ENCODE data around the gene GABARAP. TPM values are rescaled to one million over a fixed set of nuclear protein-coding genes. Genes with fewer than 3 reads are reported as not detected.

The GABARAP gene
- total and polyA plus RNA-seq, 2 of the 13 experiments (the other 11 are each of a cell fraction or from before 2014, with no cell fraction given) = 161 to 310 TPM

GRCh38 chr17:7256766-7257456, 14.7 kb upstream of the GABARAP start:
- no peak for DNase-seq (ENCODE audit: low spot score)
- FAIRE-seq = no peak

GRCh38 chr17:7254511-7254910, 12.3 kb upstream of the GABARAP start:
- Histone ChIP-seq H3K27me3 (ENCODE audit: control insufficient read depth in 1 of 2, insufficient read depth in 2 of 2, low read length in 2 of 2) (peaks cover 0 to 2% of the 10 kb centered on the region in 2 experiments; a peak in 1 of 5 replicates), H3K4me3 (replicated peaks in 1 of 3; ENCODE audit: insufficient read depth in 1 of 3, low read depth in 2 of 3, low read length in 3 of 3) (no peak overlapping the region), H2AFZ (ENCODE audit: low read length) (no peak overlapping the region), H3K79me2 (ENCODE audit: insufficient read depth, low read length) (peaks cover 33% of the 10 kb centered on the region), H3K27ac (ENCODE audit: extremely low read length, insufficient read depth, low read length) (no peak overlapping the region), H3K9me3 (ENCODE audit: low read length) (no peaks in the 10 kb centered on the region), H3K36me3 (replicated peaks in 1 of 2; ENCODE audit: control insufficient read depth in 1 of 2, insufficient read depth in 2 of 2, low read length in 2 of 2) (peaks cover 8 to 13% of the 10 kb centered on the region in 2 experiments; a peak in 4 of 5 replicates), H3K4me1 (ENCODE audit: insufficient read depth, low read length) (peaks cover 51% of the 10 kb centered on the region), H4K20me1 (ENCODE audit: insufficient read depth, low read length) (no peaks in the 10 kb centered on the region), H3K4me2 (ENCODE audit: low read depth, low read length) (no peak overlapping the region), H3K9ac (ENCODE audit: insufficient read depth, low read depth, low read length) (no peak overlapping the region)
- no TSS peak for BruUV-seq (replicated peaks)
- CTCF ChIA-PET (ENCODE audit: low intra/inter-chr PET ratio, low total read pairs) = no interaction called here
- in situ Hi-C loops (cut with HindIII; ENCODE audit: extremely low pct_ligation_motif_present, low pct_unique_long_range_greater_than_20kb) (no loop called here), intact Hi-C loops (cut with micrococcal nuclease; ENCODE audit: unreplicated experiment) (no loop called here)
- DNase-seq (ENCODE audit: low spot score) = no peak
- POLR2A ChIA-PET = interaction anchor here (0.7 kb wide), 2 partner anchors 9 to 27 kb away, joined by 3 read pairs; partner anchors contain the start of gene SLC2A4
- no peak for FAIRE-seq
- WGBS (ENCODE audit: low lambda C conversion rate) = 97% methylated on average over 4 of the region's 4 CpGs
- ATAC-seq = no peak
- TF ChIP-seq, protein P1, sequence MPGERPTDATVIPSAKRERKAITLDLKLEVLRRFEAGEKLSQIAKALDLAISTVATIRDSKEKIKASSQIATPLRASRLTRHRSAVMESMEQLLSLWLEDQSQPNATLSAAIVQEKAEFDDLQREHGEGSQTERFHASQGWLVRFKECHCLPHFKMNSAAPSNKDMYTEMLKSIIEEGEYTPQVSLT (CRISPR knock-in tag; IDR thresholded peaks at IDR 0.05; ENCODE audit: borderline replicate concordance, low read depth) = no peak
- TF ChIP-seq CREM (IDR thresholded peaks at IDR 0.05) (no peak), CREM (CRISPR knock-in tag; IDR thresholded peaks at IDR 0.05) (no peak), KMT2B (CRISPR knock-in tag; IDR thresholded peaks at IDR 0.05) (no peak), PRPF4 (IDR thresholded peaks at IDR 0.05; ENCODE audit: low read depth, low read length, poor library complexity, severe bottlenecking) (no peak), NONO (IDR thresholded peaks at IDR 0.05) (no peak), NONO (CRISPR knock-in tag; conservative IDR thresholded peaks at IDR 0.05) (no peak), SIX1 (CRISPR knock-in tag; IDR thresholded peaks at IDR 0.05; ENCODE audit: borderline replicate concordance) (no peak), SPEN (CRISPR knock-in tag; IDR thresholded peaks at IDR 0.05; ENCODE audit: low read depth) (no peak), SNAPC2 (CRISPR knock-in tag; IDR thresholded peaks at IDR 0.05) (no peak), ZNF251 (CRISPR knock-in tag; IDR thresholded peaks at IDR 0.05) (no peak), ZNF607 (CRISPR knock-in tag; IDR thresholded peaks at IDR 0.05; ENCODE audit: borderline replicate concordance) (no peak), EED (CRISPR knock-in tag; IDR thresholded peaks at IDR 0.05) (no peak), ZFP36L1 (CRISPR knock-in tag; IDR thresholded peaks at IDR 0.05) (no peak)

More at GRCh38 chr17:7256766-7257456, 14.7 kb upstream of the GABARAP start:
- ChIA-PET CTCF (ENCODE audit: low intra/inter-chr PET ratio, low total read pairs) (no interaction called here), POLR2A (interaction anchor here (1.1 to 3.5 kb wide), 5 partner anchors 16 to 57 kb away, joined by 3 to 35 read pairs (median 3); partner anchors contain the start of genes DVL2, GABARAP, PHF23 and SLC2A4)
- no peaks in the 10 kb centered on the region for H3K9me3 ChIP-seq (ENCODE audit: low read length)
- no peak overlapping the region for H2AFZ ChIP-seq (ENCODE audit: low read length)
- in situ Hi-C loops (cut with HindIII; ENCODE audit: extremely low pct_ligation_motif_present, low pct_unique_long_range_greater_than_20kb) (no loop called here), intact Hi-C loops (cut with micrococcal nuclease; ENCODE audit: unreplicated experiment) (no loop called here)
- peaks cover 52% of the 10 kb centered on the region for H3K4me1 ChIP-seq (ENCODE audit: insufficient read depth, low read length)
- peaks cover 14% of the 10 kb centered on the region for H3K79me2 ChIP-seq (ENCODE audit: insufficient read depth, low read length)
- no peak for ATAC-seq
- H3K36me3 ChIP-seq (replicated peaks in 1 of 2; ENCODE audit: control insufficient read depth in 1 of 2, insufficient read depth in 2 of 2, low read length in 2 of 2) = peaks cover 8 to 13% of the 10 kb centered on the region in 2 experiments; a peak in 4 of 5 replicates
- H3K4me3 ChIP-seq (replicated peaks in 1 of 3; ENCODE audit: insufficient read depth in 1 of 3, low read depth in 2 of 3, low read length in 3 of 3) = no peak overlapping the region
- H3K27me3 ChIP-seq (ENCODE audit: control insufficient read depth in 1 of 2, insufficient read depth in 2 of 2, low read length in 2 of 2) = peaks cover 0 to 2% of the 10 kb centered on the region in 2 experiments; a peak in 1 of 5 replicates
- WGBS (ENCODE audit: low lambda C conversion rate) = 96% methylated on average over 8 of the region's 8 CpGs
- H3K27ac ChIP-seq (ENCODE audit: extremely low read length, insufficient read depth, low read length) = peak overlapping the region; percentile 3
- TF ChIP-seq ZBTB8A (CRISPR knock-in tag; IDR thresholded peaks at IDR 0.05; ENCODE audit: borderline replicate concordance, low read depth) = no peak
- TF ChIP-seq CCDC6 (CRISPR knock-in tag; IDR thresholded peaks at IDR 0.05) = no peak
- TF ChIP-seq, protein P2, sequence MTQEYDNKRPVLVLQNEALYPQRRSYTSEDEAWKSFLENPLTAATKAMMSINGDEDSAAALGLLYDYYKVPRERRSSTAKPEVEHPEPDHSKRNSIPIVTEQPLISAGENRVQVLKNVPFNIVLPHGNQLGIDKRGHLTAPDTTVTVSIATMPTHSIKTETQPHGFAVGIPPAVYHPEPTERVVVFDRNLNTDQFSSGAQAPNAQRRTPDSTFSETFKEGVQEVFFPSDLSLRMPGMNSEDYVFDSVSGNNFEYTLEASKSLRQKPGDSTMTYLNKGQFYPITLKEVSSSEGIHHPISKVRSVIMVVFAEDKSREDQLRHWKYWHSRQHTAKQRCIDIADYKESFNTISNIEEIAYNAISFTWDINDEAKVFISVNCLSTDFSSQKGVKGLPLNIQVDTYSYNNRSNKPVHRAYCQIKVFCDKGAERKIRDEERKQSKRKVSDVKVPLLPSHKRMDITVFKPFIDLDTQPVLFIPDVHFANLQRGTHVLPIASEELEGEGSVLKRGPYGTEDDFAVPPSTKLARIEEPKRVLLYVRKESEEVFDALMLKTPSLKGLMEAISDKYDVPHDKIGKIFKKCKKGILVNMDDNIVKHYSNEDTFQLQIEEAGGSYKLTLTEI (CRISPR knock-in tag; conservative IDR thresholded peaks at IDR 0.05) = no peak
- TF ChIP-seq AGO2 (optimal IDR thresholded peaks at IDR 0.05; ENCODE audit: low read depth, low read length) = peak; percentile 51
- TF ChIP-seq NFKB2 (CRISPR knock-in tag; IDR thresholded peaks at IDR 0.05; ENCODE audit: borderline replicate concordance) = no peak
- no peak for TF ChIP-seq PAWR (CRISPR knock-in tag; IDR thresholded peaks at IDR 0.05; ENCODE audit: borderline replicate concordance)
- H3K9ac ChIP-seq (ENCODE audit: insufficient read depth, low read depth, low read length) = no peak overlapping the region
- BruUV-seq (replicated peaks) = no TSS peak
- H4K20me1 ChIP-seq (ENCODE audit: insufficient read depth, low read length) = no peaks in the 10 kb centered on the region
- H3K4me2 ChIP-seq (ENCODE audit: low read depth, low read length) = no peak overlapping the region
